Large intestine (tissue), 3 donors: ENCODE data around the gene NDUFA6. TPM values are rescaled to one million over a fixed set of nuclear protein-coding genes. Genes with fewer than 3 reads are reported as not detected.
"Not testable (repeated sequence)": the region's sequence is repeated elsewhere in the genome, so short reads cannot be mapped to it uniquely, and the experiment has no call there.

Experiments
- DNase-seq, 2 donors: peaks; one replicate each; pipeline versions ENCODE4 v3.0.0 to v3.0.0-alpha.2; 2013
- H3K27ac ChIP-seq: one replicate; pipeline ENCODE4 v1.5.1; 2013; ENCODE audit warnings: low read length
- H3K27me3 ChIP-seq: 2 replicates; pipeline ENCODE4 v1.6.1; 2013; ENCODE audit warnings: low read length; ENCODE audit not compliant: control insufficient read depth, insufficient read depth
- H3K36me3 ChIP-seq: 2 replicates; pipeline ENCODE4 v1.6.1; 2013; ENCODE audit warnings: low read length; ENCODE audit not compliant: control insufficient read depth, insufficient read depth
- H3K4me1 ChIP-seq: one replicate; pipeline ENCODE4 v1.6.1; 2013; ENCODE audit warnings: low read length; ENCODE audit not compliant: control insufficient read depth, insufficient read depth
- H3K4me3 ChIP-seq: one replicate; pipeline ENCODE4 v1.5.1; 2013; ENCODE audit warnings: low read length
- H3K9me3 ChIP-seq: one replicate; pipeline ENCODE4 v1.6.1; 2013; ENCODE audit warnings: mild to moderate bottlenecking, low read depth, low read length, moderate library complexity; ENCODE audit not compliant: control insufficient read depth
- WGBS: methylation state at CpG from one replicate; pipeline ENCODE4 v1.1.5; 2013; ENCODE audit warnings: low lambda C conversion rate; ENCODE audit not compliant: insufficient coverage; 5-methylcytosine and 5-hydroxymethylcytosine counted together
- polyA plus RNA-seq: library from polyadenylated mRNA; unstranded; fragments of 120-200 nt; gene quantifications from one replicate; pipeline ENCODE4 v1.2.1, GENCODE V29; 2013

Gene NDUFA6
- polyA plus RNA-seq, 1 donor: 71.1 TPM

DNA sequence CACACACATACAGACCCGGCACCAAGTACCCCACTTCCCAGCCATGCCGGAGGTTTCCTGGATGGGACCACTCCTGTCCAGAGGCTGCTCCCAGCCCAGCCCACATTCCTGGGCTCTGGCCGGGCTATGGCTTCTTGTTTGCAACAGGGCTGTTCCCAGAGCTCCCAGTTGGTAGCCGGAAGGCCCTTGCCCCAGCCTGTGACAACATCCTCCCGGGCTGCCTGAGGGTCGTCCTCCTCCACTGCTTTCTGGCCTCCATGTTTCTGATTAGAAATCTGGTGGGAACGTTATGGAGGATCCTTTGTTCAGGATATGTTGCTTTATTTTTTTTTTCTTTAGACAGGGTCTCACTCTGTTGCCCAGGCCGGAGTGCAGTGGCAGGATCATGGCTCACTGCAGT lies 41.0 kb upstream of the NDUFA6 start:
- WGBS: 70% methylated on average over 2 of the region's 8 CpGs
- DNase-seq: peak in 1 of 2 donors; percentile 17

DNA sequence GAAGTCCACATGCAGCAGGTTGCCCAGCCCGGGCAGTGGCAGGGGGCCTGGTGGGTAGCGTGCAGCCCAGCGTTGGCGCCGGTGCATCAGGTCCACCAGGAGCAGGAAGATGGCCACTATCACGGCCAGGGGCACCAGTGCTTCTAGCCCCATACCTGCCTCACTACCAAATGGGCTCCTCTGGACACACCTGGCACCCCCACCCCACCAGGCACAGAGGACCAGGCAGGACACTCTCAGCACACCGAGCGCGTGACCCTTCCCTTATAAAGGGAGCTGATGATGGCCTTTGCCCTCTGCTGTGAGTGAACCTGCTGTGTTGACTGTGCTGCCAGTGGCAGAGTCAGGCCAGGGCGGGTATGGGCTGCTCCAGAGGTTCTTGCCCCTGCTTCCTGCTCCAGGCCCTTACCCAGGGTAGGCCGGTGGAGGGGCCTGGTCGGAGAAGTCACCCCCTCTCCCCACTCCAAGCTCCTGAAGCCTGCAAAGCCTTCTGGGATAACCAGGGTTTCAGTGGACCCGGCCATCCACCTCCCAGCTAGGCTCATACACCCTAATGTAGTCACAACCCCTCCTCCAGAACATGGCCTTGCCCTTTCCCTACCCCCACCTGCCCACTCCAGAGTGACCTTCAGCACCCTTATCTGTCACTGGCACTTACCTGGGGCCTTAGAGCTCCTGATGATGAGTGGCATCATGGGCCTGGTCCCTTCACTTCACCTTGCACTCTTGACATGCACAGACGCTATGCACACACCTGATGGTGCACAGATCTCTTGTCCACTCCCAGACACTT lies 40.3 kb upstream of the NDUFA6 start, which contains the start of gene CYP2D6:
Gene CYP2D6 (minus strand): TSS at position 172 of the 793 bp plus-strand sequence. CDS start 19 bp downstream, at position 153.
- DNase-seq: peak; percentile 45 to 64
- H3K36me3 ChIP-seq, H3K27me3 ChIP-seq, H3K4me3 ChIP-seq, H3K4me1 ChIP-seq: not testable (repeated sequence)
- no CpG with 5 or more reads among the region's 14 CpGs for WGBS
- peak within 1 kb of the TSS; percentile 44 for H3K27ac ChIP-seq
- peaks cover 15% of the 10 kb centered on the region for H3K9me3 ChIP-seq

More for the DNA sequence above, 41.0 kb upstream of the NDUFA6 start:
- Histone ChIP-seq H3K4me3 (no peak overlapping the region), H3K4me1 (peaks cover 9% of the 10 kb centered on the region), H3K27me3 (no peaks in the 10 kb centered on the region), H3K9me3 (peaks cover 15% of the 10 kb centered on the region), H3K36me3 (no peaks in the 10 kb centered on the region), H3K27ac (peak overlapping the region; percentile 44)

DNA sequence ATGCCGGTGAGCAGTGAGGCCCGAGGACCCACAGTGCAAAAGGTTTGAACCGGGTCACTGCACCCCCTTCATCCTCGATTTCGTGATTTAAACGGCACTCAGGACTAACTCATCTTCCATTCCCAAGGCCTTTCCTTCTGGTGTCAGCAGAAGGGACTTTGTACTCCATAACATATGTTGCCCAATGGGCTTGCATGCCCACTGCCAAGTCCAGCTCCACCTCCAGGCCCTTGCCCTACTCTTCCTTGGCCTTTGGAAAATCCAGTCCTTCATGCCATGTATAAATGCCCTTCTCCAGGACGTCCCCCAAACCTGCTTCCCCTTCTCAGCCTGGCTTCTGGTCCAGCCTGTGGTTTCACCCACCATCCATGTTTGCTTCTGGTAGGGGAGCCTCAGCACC lies 39.6 kb upstream of the NDUFA6 start:
- H3K4me1 ChIP-seq, H3K27me3 ChIP-seq, H3K36me3 ChIP-seq, DNase-seq, H3K4me3 ChIP-seq: not testable (repeated sequence)
- Histone ChIP-seq H3K9me3 (peaks cover 15% of the 10 kb centered on the region), H3K27ac (peak overlapping the region; percentile 44)
- WGBS: no CpG with 5 or more reads among the region's 7 CpGs

DNA sequence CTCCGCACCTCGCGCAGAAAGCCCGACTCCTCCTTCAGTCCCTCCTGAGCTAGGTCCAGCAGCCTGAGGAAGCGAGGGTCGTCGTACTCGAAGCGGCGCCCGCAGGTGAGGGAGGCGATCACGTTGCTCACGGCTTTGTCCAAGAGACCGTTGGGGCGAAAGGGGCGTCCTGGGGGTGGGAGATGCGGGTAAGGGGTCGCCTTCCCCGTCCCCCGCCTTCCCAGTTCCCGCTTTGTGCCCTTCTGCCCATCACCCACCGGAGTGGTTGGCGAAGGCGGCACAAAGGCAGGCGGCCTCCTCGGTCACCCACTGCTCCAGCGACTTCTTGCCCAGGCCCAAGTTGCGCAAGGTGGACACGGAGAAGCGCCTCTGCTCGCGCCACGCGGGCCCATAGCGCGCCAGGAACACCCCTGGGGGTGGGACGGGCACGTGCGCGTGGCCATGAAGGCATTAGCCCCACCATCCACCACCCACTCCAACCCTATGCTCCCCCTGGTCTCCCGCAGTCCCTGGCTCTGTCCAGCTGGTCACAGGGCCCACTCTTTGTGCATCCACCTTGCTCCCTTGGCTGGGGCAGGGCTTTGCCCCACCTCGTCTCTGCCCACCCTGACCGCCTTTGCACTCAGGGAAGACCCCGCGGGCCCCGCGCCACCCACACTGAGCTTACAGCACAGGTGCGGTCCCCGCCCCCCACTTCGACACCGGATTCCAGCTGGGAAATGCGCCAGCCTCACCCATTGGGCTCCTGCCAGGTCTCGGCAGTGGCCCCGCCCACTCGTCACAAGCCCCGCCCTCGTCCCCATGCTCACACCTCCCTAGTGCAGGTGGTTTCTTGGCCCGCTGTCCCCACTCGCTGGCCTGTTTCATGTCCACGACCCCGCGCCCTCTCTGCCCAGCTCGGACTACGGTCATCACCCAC lies 38.5 kb upstream of the NDUFA6 start:
- peaks cover 15% of the 10 kb centered on the region for H3K9me3 ChIP-seq
- WGBS: no CpG with 5 or more reads among the region's 65 CpGs
- not testable (repeated sequence) for H3K27me3 ChIP-seq, H3K27ac ChIP-seq, H3K36me3 ChIP-seq, H3K4me3 ChIP-seq, H3K4me1 ChIP-seq
- peak in 1 of 2 donors; percentile 8 for DNase-seq

DNA sequence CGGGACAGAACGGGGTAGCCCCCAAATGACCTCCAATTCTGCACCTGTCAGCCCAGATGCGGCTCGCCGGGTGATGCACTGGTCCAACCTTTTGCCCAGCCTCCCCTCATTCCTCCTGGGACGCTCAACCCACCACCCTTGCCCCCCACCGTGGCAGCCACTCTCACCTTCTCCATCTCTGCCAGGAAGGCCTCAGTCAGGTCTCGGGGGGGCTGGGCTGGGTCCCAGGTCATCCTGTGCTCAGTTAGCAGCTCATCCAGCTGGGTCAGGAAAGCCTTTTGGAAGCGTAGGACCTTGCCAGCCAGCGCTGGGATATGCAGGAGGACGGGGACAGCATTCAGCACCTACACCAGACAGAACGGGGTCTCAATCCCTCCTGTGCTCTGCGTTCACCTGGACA lies 37.4 kb upstream of the NDUFA6 start:
- no CpG with 5 or more reads among the region's 13 CpGs for WGBS
- DNase-seq, H3K4me3 ChIP-seq, H3K4me1 ChIP-seq, H3K27me3 ChIP-seq, H3K27ac ChIP-seq, H3K36me3 ChIP-seq: not testable (repeated sequence)
- peaks cover 15% of the 10 kb centered on the region for H3K9me3 ChIP-seq

DNA sequence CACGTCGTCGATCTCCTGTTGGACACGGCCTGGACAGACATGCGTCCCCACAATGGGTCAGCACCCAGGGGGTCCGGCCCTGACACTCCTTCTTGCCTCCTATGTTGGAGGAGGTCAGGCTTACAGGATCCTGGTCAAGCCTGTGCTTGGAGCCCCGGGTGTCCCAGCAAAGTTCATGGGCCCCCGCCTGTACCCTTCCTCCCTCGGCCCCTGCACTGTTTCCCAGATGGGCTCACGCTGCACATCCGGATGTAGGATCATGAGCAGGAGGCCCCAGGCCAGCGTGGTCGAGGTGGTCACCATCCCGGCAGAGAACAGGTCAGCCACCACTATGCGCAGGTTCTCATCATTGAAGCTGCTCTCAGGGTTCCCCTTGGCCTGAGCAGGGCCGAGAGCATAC lies 37.0 kb upstream of the NDUFA6 start:
- Histone ChIP-seq H3K27ac (no peak overlapping the region), H3K4me1 (peaks cover 9% of the 10 kb centered on the region), H3K9me3 (peaks cover 15% of the 10 kb centered on the region), H3K27me3 (no peaks in the 10 kb centered on the region), H3K4me3 (no peak overlapping the region), H3K36me3 (no peaks in the 10 kb centered on the region)
- DNase-seq: no peak
- no CpG with 5 or more reads among the region's 16 CpGs for WGBS

DNA sequence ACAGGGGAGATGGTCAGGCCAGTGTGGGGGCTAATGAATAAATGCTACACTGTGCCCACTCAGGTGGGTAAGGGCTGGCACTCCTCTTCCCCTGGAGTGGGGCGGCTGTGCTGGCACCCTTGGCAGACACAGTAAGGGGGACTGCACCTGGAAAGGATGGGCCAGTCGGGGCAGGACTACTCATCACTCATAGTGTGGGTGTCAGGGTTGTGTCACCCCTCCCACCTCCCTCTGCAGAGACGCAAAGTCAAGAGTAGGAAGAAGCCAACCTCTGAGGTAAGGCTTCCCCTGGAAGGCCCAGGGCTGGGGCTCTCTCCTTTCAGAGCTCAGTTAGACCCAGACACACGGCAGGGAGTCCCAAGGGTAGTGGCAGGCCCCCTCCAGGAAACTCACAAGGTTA lies 33.0 kb upstream of the NDUFA6 start:
- H3K9me3 ChIP-seq, H3K27ac ChIP-seq, H3K36me3 ChIP-seq, H3K4me1 ChIP-seq, H3K27me3 ChIP-seq, H3K4me3 ChIP-seq, DNase-seq: not testable (repeated sequence)
- WGBS: no CpG with 5 or more reads among the region's 4 CpGs

DNA sequence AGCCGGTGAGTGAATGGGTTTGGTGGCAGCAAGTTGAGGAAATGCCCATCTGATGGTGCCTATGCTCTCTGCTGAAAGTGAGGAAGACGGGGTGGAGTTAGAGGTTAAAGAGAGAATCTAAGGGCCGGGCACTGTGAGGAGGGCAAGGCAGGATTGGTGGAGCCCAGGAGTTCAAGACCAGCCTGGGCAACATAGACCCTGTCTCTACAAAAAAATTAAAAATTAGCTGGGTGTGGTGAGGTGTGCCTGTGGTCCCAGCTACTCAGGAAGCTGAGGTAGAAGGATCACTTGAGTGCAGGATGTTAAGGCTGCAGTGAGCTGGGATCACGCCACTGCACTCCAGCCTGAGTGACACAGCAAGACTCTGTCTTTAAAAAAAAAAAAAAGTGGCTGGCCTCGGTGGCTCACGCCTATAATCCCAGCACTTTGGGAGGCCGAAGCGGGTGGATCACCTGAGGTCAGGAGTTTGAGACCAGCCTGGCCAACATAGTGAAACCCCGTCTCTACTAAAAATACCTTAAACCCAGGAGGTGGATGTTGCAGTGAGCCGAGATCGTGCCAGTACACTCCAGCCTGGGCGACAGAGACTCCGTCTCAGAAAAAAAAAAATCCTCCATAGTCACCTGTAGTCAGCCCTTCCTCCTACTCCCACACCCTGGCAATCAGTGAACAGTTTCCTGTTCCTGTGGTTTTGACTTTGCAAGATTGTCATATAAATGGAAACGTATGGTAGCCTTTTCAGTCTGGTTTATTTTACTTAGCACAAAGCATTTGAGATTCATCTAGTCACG lies 29.9 kb upstream of the NDUFA6 start:
- not testable (repeated sequence) for H3K9me3 ChIP-seq, H3K27ac ChIP-seq, DNase-seq, H3K27me3 ChIP-seq, H3K36me3 ChIP-seq, H3K4me1 ChIP-seq, H3K4me3 ChIP-seq
- no CpG with 5 or more reads among the region's 15 CpGs for WGBS

DNA sequence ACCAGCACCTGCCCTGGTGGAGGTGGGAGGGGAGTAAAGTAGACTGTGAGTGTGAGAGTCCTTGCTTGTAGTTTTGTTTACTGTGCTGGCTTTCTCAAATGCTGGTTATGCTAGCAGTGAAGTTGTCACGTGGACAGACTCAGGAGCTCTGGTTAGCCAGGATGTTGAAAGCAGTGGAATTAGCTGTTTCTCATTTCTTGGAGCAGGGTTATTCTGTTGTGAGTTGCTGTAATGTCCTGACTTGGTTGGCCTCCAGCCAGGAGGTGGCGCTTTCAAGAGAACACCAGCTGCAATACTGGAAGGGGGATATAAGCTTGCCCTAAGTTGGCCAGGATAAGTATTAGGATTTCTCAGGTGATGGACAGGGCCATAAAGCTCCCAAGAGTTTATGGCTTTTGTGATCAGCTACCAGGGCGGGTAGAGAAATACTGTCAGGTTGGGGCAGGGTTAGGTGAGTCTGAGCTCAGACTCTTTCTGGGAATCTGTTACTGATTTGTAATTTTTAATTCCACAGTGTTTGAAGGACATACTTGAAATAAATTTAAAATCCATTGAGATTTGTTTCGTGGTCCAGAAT lies 26.4 kb upstream of the NDUFA6 start:
- H3K4me3 ChIP-seq: no peak overlapping the region
- no peak for DNase-seq
- no CpG with 5 or more reads among the region's 4 CpGs for WGBS

DNA sequence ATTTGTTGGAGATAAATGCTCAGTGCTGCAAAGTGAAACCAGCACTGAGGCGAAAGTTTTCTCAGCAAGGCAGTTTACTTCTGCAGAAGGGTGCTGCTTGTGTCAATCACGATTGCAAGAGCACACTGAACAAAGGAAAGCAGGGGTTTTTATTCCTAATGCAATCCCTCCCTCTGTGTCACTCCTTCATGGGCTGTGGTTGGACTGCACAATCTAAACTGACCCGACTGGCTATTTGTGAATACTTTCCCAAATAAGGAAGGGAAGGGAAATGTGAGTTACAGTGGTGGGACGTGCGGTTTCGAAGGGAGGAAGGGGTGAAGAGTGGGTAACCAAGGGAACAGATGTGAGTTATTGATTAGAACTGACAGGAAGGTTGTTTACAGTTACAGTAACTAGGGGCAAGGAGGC lies 24.9 kb upstream of the NDUFA6 start:
- DNase-seq, H3K27me3 ChIP-seq, H3K4me3 ChIP-seq, H3K9me3 ChIP-seq, H3K36me3 ChIP-seq, H3K4me1 ChIP-seq, H3K27ac ChIP-seq: not testable (repeated sequence)
- 88% methylated on average over 3 of the region's 6 CpGs for WGBS

More for the DNA sequence above, 26.4 kb upstream of the NDUFA6 start:
- Histone ChIP-seq H3K36me3 (no peaks in the 10 kb centered on the region), H3K27me3 (no peaks in the 10 kb centered on the region), H3K9me3 (peaks cover 7% of the 10 kb centered on the region), H3K27ac (no peak overlapping the region), H3K4me1 (no peaks in the 10 kb centered on the region)
